Measurements from ENCODE around the gene CHCHD6. TPM values are rescaled to one million over a fixed set of nuclear protein-coding genes. Genes with fewer than 3 reads are reported as not detected.

CHCHD6 gene
- total and polyA plus RNA-seq, 12 donors = 5.2 to 27.0 (median 10.2) TPM

DNA sequence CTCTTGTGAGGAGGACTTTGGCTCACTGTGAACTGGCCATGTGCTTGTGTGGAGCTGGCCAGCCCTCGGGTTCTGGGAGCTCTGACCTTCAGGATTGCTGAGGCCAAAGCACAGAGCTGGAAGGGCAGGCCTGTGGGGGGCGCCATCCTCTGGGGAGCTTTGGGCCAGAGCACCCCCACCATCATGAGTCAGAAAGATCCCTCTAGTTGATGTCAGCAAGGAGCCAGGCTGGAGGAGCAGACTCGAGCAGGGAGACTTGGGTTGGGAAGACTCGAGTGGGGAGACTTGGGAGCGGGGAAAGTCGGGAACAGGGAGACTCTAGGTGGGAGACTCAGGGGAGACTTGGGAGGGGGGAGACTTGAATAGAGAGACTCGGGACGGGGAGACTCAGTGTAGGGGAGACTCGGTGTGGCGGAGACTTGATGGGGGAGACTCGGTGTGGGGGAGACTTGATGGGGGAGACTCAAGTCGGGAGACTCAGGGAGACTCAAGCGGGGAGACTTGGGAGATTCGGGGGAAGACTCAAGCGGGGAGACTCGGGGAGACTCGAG is 241.2 kb downstream of the CHCHD6 start:
- ATAC-seq (no peak), DNase-seq (no peak)
- Histone ChIP-seq H3K27ac (no peak overlapping the region), H3K27me3 (no peaks in the 10 kb centered on the region), H3K4me3 (no peak overlapping the region), H3K4me1 (peaks cover 0 to 20% (median 8%) of the 10 kb centered on the region in 9 donors), H3K36me3 (no peaks in the 10 kb centered on the region), H3K9me3 (no peaks in the 10 kb centered on the region)
- intact Hi-C loops (cut with DNase I) = no loop called here
- TF ChIP-seq, protein P1, sequence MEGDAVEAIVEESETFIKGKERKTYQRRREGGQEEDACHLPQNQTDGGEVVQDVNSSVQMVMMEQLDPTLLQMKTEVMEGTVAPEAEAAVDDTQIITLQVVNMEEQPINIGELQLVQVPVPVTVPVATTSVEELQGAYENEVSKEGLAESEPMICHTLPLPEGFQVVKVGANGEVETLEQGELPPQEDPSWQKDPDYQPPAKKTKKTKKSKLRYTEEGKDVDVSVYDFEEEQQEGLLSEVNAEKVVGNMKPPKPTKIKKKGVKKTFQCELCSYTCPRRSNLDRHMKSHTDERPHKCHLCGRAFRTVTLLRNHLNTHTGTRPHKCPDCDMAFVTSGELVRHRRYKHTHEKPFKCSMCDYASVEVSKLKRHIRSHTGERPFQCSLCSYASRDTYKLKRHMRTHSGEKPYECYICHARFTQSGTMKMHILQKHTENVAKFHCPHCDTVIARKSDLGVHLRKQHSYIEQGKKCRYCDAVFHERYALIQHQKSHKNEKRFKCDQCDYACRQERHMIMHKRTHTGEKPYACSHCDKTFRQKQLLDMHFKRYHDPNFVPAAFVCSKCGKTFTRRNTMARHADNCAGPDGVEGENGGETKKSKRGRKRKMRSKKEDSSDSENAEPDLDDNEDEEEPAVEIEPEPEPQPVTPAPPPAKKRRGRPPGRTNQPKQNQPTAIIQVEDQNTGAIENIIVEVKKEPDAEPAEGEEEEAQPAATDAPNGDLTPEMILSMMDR (IDR thresholded peaks at IDR 0.05) = no peak
- WGBS, 2 donors = 89 to 93% methylated on average over 17 of the region's 17 CpGs

DNA sequence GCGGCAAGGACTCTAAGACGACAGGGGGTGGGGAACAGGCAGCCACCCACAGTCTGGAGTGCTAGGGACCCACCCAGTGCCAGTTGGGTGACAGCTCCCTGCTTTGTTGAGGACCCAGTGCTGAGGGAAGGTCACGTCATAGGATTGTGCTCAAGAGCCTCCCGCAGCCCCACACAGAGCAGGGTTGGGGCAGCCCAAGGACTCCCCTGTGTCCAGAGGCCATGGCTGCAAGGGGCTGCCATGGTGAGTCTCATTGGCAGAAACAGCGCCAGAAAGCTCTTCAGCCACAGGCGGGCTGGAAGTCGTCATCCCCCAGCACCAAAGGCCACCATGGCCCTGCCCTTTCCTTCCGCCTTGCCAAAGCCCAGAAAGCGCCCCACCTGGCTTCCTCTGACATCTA is 241.9 kb downstream of the CHCHD6 start:
- TF ChIP-seq, protein P1 (IDR thresholded peaks at IDR 0.05) = no peak
- H3K27me3 ChIP-seq = no peaks in the 10 kb centered on the region
- 85 to 96% methylated on average over 9 of the region's 9 CpGs for WGBS, 2 donors

DNA sequence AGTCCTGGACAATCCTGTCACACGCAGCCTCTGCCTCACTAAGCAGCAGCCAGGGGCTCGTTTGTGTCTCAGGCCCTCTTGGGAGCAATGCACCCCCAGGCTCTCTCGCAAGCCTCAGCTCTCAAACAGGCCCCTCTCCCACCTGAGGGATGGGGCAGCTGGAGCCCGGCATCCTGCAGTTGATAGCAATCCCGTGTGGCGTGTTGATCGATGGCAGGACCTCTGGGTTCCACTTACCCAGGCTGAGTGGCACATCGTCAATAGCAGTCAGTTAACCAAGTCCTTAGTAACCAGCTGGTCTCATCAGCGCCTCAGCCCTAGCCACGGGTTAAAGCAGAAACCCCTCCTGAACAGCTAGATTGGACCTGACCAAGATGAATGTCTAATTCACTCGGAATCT is 242.4 kb downstream of the CHCHD6 start:
- TF ChIP-seq, protein P1 (IDR thresholded peaks at IDR 0.05) = no peak
- no peak for DNase-seq
- H3K27ac ChIP-seq = no peak overlapping the region
- intact Hi-C loops (cut with DNase I) = no loop called here
- H3K9me3 ChIP-seq = no peaks in the 10 kb centered on the region
- no peaks in the 10 kb centered on the region for H3K27me3 ChIP-seq
- H3K4me3 ChIP-seq = no peak overlapping the region
- no peak for ATAC-seq
- WGBS, 2 donors = 92 to 94% methylated on average over 11 of the region's 11 CpGs
- H3K36me3 ChIP-seq = no peaks in the 10 kb centered on the region
- H3K4me1 ChIP-seq = peaks cover 0 to 20% (median 8%) of the 10 kb centered on the region in 9 donors

More for the DNA sequence above, 241.9 kb downstream of the CHCHD6 start:
- DNase-seq (no peak), ATAC-seq (no peak)
- Histone ChIP-seq H3K36me3 (no peaks in the 10 kb centered on the region), H3K4me3 (no peak overlapping the region), H3K4me1 (peaks cover 0 to 20% (median 8%) of the 10 kb centered on the region in 9 donors), H3K9me3 (no peaks in the 10 kb centered on the region), H3K27ac (no peak overlapping the region)
- intact Hi-C loops (cut with DNase I) = no loop called here

DNA sequence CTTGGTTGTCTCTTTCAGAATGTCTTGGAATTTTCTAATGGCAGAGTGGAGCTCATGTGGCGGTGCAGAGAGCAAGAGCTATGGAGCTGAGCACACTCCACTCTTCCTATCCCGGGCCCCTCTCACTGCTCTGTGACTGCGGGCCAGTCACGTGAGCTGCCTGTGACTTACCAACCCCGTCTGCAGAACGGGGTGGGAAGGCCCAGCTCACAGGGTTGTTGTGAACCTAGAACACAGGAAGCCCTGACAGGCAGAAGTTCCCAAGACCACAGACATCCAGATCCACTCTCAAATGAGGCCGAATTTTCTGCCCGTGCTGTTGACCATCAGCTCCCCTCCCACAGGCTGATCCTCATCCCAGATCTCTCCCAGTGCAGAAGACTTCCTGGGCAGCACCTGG is 243.4 kb downstream of the CHCHD6 start:
- WGBS, 2 donors = 75% methylated on average over 8 of the region's 8 CpGs
- TF ChIP-seq, protein P1 (IDR thresholded peaks at IDR 0.05) = no peak
- no peak for DNase-seq
- Histone ChIP-seq H3K27ac (no peak overlapping the region), H3K4me1 (peaks cover 0 to 20% (median 8%) of the 10 kb centered on the region in 9 donors), H3K4me3 (no peak overlapping the region), H3K9me3 (no peaks in the 10 kb centered on the region), H3K36me3 (no peaks in the 10 kb centered on the region), H3K27me3 (no peaks in the 10 kb centered on the region)
- intact Hi-C loops (cut with DNase I) = no loop called here
- ATAC-seq = peak in 2 of 8 donors; percentile 13 to 32

All from heart right ventricle (tissue), 16 donors.